Activated CD8-positive, alpha-beta T cell treated with anti-CD3 and anti-CD28 coated beads for 36 hours (primary cell): Measurements from ENCODE around the gene CTCFL. TPM values are rescaled to one million over a fixed set of nuclear protein-coding genes. Genes with fewer than 3 reads are reported as not detected.
A peak's percentile ranks its signal among the peaks of the same experiment; 100 is the strongest.

Experiments
- ATAC-seq: fragments of 200-7000 bp; cut with Tn5 transposase; one replicate; pipeline ENCODE4 v1.10.0; 2021; ENCODE audit warnings: mild to moderate bottlenecking, moderate library complexity
- CTCF ChIA-PET: fragments of 350-600 bp; sonication (Branson Sonifier 250); formaldehyde crosslinking; loops from one replicate; lab custom pipeline; 2021; ENCODE audit warnings: antibody characterized with exemption; lab: Charles Lee
- POLR2A ChIA-PET: fragments of 350-600 bp; sonication (Branson Sonifier 250); formaldehyde crosslinking; loops from one replicate; lab custom pipeline; 2021; ENCODE audit warnings: antibody characterized with exemption; lab: Charles Lee
- DNase-seq: peaks from one replicate; pipeline ENCODE4 v3.0.0-alpha.2; 2020
- H3K27ac Mint-ChIP-seq: one replicate; pipeline ENCODE4 v1.8.0; 2021; ENCODE audit warnings: mild to moderate bottlenecking, mixed read lengths
- H3K27me3 Mint-ChIP-seq: one replicate; pipeline ENCODE4 v1.8.0; 2021; ENCODE audit warnings: mixed read lengths
- H3K36me3 Mint-ChIP-seq: one replicate; pipeline ENCODE4 v1.8.0; 2021; ENCODE audit warnings: low read depth, mixed read lengths
- H3K4me1 Mint-ChIP-seq: one replicate; pipeline ENCODE4 v1.8.0; 2021; ENCODE audit warnings: low read depth, mixed read lengths
- H3K4me3 Mint-ChIP-seq: one replicate; pipeline ENCODE4 v1.8.0; 2021; ENCODE audit warnings: mild to moderate bottlenecking, moderate library complexity, mixed read lengths
- H3K9me3 Mint-ChIP-seq: one replicate; pipeline ENCODE4 v1.8.0; 2021; ENCODE audit warnings: mixed read lengths
- intact Hi-C: fragments of 100-400 bp; cut with micrococcal nuclease; formaldehyde crosslinking; loops from one replicate; pipeline ENCODE4 v1.10.0; 2022
- total RNA-seq, 2 experiments: library from RNA; stranded (reverse); gene quantifications; one replicate each; pipeline ENCODE4 v1.2.3, GENCODE V29; 2021
- TF ChIP-seq, protein P1 (sequence below): fragments of 200-600 bp; IDR thresholded peaks from one replicate; pipeline ENCODE4 v1.8.0; 2022; ENCODE audit warnings: antibody characterized with exemption, mild to moderate bottlenecking

Gene CTCFL
- total RNA-seq, 2 experiments from 2014 or later: not detected

DNA sequence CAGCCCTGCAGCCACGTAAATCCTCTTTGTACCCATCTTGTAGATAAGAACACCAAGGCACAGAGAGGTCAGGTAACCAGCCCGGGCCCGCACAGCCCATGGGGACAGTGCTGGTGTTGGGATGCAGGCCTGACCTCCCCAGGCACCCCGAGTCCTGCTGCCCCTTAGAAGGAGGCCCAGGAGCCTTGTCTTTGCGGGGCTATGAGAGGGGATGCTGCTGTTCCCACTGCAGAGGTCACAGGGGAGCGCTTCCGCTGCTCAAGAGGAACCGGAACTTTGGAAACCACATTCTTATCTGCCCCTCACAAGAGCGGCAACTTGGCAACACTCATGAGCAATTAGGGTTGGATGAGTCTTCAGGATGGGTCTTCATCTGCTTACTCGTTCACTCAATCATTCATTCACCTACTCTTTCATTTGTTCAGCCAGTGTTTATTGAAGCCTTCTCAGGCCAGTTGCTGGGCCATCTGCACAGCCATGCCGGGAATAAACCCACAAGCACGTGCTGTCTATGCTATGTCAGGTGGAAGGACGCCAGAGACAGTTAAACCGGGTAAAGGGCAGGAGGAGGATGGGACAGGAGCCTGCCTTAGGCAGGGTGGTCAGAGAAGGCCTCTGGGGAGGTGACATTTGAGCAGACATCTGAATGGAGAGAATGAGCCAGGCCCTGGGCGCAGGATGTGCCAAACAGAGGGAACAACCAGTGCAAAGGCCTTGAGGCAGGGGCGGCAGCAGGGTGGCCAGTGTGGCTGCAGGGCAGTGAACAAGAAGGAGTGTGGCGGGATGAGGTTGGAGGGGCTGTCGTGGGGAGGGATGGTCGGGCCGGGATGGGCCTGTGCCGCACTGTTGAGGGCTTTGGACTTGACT, 72.9 kb downstream of the CTCFL start:
- TF ChIP-seq, protein P1, sequence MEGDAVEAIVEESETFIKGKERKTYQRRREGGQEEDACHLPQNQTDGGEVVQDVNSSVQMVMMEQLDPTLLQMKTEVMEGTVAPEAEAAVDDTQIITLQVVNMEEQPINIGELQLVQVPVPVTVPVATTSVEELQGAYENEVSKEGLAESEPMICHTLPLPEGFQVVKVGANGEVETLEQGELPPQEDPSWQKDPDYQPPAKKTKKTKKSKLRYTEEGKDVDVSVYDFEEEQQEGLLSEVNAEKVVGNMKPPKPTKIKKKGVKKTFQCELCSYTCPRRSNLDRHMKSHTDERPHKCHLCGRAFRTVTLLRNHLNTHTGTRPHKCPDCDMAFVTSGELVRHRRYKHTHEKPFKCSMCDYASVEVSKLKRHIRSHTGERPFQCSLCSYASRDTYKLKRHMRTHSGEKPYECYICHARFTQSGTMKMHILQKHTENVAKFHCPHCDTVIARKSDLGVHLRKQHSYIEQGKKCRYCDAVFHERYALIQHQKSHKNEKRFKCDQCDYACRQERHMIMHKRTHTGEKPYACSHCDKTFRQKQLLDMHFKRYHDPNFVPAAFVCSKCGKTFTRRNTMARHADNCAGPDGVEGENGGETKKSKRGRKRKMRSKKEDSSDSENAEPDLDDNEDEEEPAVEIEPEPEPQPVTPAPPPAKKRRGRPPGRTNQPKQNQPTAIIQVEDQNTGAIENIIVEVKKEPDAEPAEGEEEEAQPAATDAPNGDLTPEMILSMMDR: no peak
- peak; percentile 83 for ATAC-seq
- peak overlapping the region; percentile 14 for H3K4me3 Mint-ChIP-seq
- ChIA-PET CTCF (no interaction called here), POLR2A (no interaction called here)
- H3K4me1 Mint-ChIP-seq: peaks cover 31% of the 10 kb centered on the region
- intact Hi-C loops: no loop called here
- peak; percentile 49 for DNase-seq
- peak overlapping the region; percentile 62 for H3K27ac Mint-ChIP-seq
- H3K9me3 Mint-ChIP-seq: peaks cover 4% of the 10 kb centered on the region
- H3K36me3 Mint-ChIP-seq: peaks cover 5% of the 10 kb centered on the region
- no peaks in the 10 kb centered on the region for H3K27me3 Mint-ChIP-seq

DNA sequence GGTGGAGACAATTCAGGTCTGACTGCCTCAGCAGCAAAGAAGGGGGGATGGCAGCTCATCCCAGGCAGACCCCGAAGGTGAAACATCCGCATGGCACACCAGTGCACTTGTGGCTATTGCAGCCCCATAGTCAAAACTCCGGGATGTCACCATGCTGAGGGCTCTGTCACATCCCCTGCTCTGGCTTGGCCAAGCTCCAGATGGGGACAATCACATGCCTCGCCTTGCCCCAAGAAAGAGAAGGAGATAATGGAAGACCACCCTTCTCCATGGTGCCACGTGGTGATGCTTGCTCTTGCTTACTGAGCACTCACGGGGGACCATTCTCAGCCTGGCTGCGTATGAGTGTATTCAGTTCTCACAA, 73.5 kb downstream of the CTCFL start:
- DNase-seq (no peak), ATAC-seq (no peak)
- POLR2A ChIA-PET: no interaction called here
- Mint-ChIP-seq H3K4me1 (peaks cover 31% of the 10 kb centered on the region), H3K27me3 (no peaks in the 10 kb centered on the region), H3K9me3 (peaks cover 4% of the 10 kb centered on the region), H3K36me3 (peaks cover 5% of the 10 kb centered on the region), H3K4me3 (no peak overlapping the region), H3K27ac (peak overlapping the region; percentile 62)
- TF ChIP-seq, protein P1: no peak
- CTCF ChIA-PET: no interaction called here
- intact Hi-C loops: no loop called here

DNA sequence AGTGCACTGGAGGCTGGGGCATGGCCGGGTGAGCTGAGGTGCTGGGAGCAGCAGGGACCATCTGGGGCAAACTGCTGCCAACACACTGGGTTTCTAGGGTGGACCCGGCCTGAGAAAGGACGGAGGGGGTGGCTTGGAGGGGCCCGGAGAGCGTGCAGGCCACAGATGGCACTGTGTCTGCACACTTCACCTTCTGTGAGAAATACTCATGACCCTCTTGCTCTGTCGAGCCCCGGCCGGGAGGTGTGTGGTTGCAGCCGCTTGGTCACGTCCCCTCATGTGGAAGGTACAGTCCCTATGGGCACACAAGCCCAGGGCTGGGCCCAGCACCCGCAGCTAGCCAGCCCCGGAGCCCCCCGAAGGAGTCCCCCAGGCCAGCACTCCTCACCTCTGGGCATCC, 74.0 kb downstream of the CTCFL start:
- Mint-ChIP-seq H3K4me1 (peaks cover 31% of the 10 kb centered on the region), H3K9me3 (peaks cover 4% of the 10 kb centered on the region), H3K36me3 (peaks cover 5% of the 10 kb centered on the region), H3K27me3 (no peaks in the 10 kb centered on the region), H3K4me3 (no peak overlapping the region), H3K27ac (no peak overlapping the region)
- POLR2A ChIA-PET: interaction anchor here (0.8 kb wide), 1 partner anchor 16 kb away, joined by 3 read pairs; no protein-coding TSS in a partner anchor
- DNase-seq: no peak
- TF ChIP-seq, protein P1: no peak
- ATAC-seq: no peak
- intact Hi-C loops: no loop called here
- CTCF ChIA-PET: no interaction called here

DNA sequence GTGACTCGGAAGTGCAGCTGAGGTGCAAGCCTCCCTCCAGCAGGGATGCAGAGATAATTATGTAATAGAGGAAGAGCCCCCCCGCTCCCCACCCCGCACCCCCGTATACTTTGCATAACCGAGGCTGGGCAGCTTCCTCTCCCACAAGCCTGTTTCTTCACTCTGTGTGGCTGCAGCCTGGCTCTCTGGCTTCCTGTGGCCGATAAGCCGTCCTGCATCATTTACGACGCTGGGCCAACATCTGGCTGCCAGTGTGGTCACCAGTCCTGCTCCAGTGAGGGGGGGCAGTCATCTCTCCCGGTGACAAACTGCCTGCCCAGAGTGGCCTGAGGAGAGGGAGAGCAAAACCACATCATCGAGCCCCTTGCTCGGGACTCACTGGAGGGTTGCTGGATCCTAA, 74.5 kb downstream of the CTCFL start:
- DNase-seq (peak; percentile 28), ATAC-seq (peak; percentile 48)
- H3K9me3 Mint-ChIP-seq: peaks cover 6% of the 10 kb centered on the region
- ChIA-PET POLR2A (interaction anchor here (0.8 kb wide), 1 partner anchor 15 kb away, joined by 3 read pairs; no protein-coding TSS in a partner anchor), CTCF (no interaction called here)
- TF ChIP-seq, protein P1: no peak
- no peak overlapping the region for H3K27ac Mint-ChIP-seq
- intact Hi-C loops: no loop called here
- no peak overlapping the region for H3K4me3 Mint-ChIP-seq
- no peaks in the 10 kb centered on the region for H3K27me3 Mint-ChIP-seq
- H3K36me3 Mint-ChIP-seq: peaks cover 5% of the 10 kb centered on the region
- H3K4me1 Mint-ChIP-seq: peaks cover 31% of the 10 kb centered on the region
